HepG2 (cell line): ENCODE data around the gene PITRM1. TPM values are rescaled to one million over a fixed set of nuclear protein-coding genes. Genes with fewer than 3 reads are reported as not detected.

Experiments used
- ATRX ChIP-seq: sonication (generic); formaldehyde crosslinking; IDR thresholded peaks from 2 replicates; pipeline ENCODE4 v1.4.0; 2020; ENCODE audit warnings: missing genetic modification reagents, borderline replicate concordance
- DMAP1 ChIP-seq: IDR thresholded peaks from 2 replicates; pipeline ENCODE4 v1.6.1; 2016
- HDAC6 ChIP-seq: fragments of 200-600 bp; sonication (generic); IDR thresholded peaks from 2 replicates; pipeline ENCODE4 v1.7.0; 2017; ENCODE audit warnings: mild to moderate bottlenecking, antibody characterized with exemption, low read length, low read depth
- HNF4A ChIP-seq: sonication (generic); formaldehyde crosslinking; IDR thresholded peaks from 2 replicates; pipeline ENCODE4 v1.4.0; 2020; ENCODE audit warnings: missing genetic modification reagents
- HNRNPUL1 ChIP-seq: fragments of 200-400 bp; formaldehyde crosslinking; IDR thresholded peaks from 2 replicates; pipeline ENCODE4 v1.6.1; 2017; ENCODE audit warnings: low read depth, mild to moderate bottlenecking, low read length, moderate library complexity
- JUND ChIP-seq: sonication (generic); formaldehyde crosslinking; IDR thresholded peaks from 2 replicates; pipeline ENCODE4 v1.8.0; 2022; ENCODE audit warnings: mild to moderate bottlenecking, missing genetic modification reagents
- KLF6 ChIP-seq: IDR thresholded peaks from 2 replicates; pipeline ENCODE4 v1.8.0; 2016; ENCODE audit warnings: missing biosample characterization, missing genetic modification reagents
- MZF1 ChIP-seq: sonication (generic); formaldehyde crosslinking; IDR thresholded peaks from 2 replicates; pipeline ENCODE4 v1.8.1; 2023; ENCODE audit warnings: mild to moderate bottlenecking, missing genetic modification reagents, borderline replicate concordance
- NCOA2 ChIP-seq: sonication (generic); formaldehyde crosslinking; IDR thresholded peaks from 2 replicates; pipeline ENCODE4 v1.8.0; 2022; ENCODE audit warnings: inconsistent platforms
- SKI ChIP-seq: fragments of 450-650 bp; IDR thresholded peaks from one replicate; pipeline ENCODE4 v1.6.1; 2018; ENCODE audit warnings: mild to moderate bottlenecking; ENCODE audit not compliant: partially characterized antibody
- SRSF4 ChIP-seq: fragments of 200-400 bp; formaldehyde crosslinking; IDR thresholded peaks from one replicate; pipeline ENCODE4 v1.6.1; 2018; ENCODE audit warnings: mild to moderate bottlenecking, low read depth, low read length, moderate library complexity; ENCODE audit not compliant: poor library complexity, severe bottlenecking
- TP53 ChIP-seq: sonication (generic); formaldehyde crosslinking; conservative IDR thresholded peaks from 2 replicates; pipeline ENCODE4 v1.4.0; 2020; ENCODE audit warnings: missing genetic modification reagents
- ZFAT ChIP-seq: sonication (generic); formaldehyde crosslinking; conservative IDR thresholded peaks from 2 replicates; pipeline ENCODE4 v1.8.1; 2023; ENCODE audit warnings: missing genetic modification reagents, inconsistent platforms
- ZFP37 ChIP-seq: sonication (generic); formaldehyde crosslinking; IDR thresholded peaks from 2 replicates; pipeline ENCODE4 v1.4.0; 2020; ENCODE audit warnings: missing genetic modification reagents, borderline replicate concordance
- ZNF101 ChIP-seq: sonication (generic); formaldehyde crosslinking; IDR thresholded peaks from 2 replicates; pipeline ENCODE4 v1.4.0; 2020; ENCODE audit warnings: mild to moderate bottlenecking, low read depth, missing genetic modification reagents, borderline replicate concordance
- ZNF335 ChIP-seq: sonication (generic); formaldehyde crosslinking; IDR thresholded peaks from 2 replicates; pipeline ENCODE4 v1.4.0; 2020; ENCODE audit warnings: missing genetic modification reagents
- ZNF367 ChIP-seq: sonication (generic); formaldehyde crosslinking; IDR thresholded peaks from 2 replicates; pipeline ENCODE4 v1.4.0; 2020; ENCODE audit warnings: missing genetic modification reagents, borderline replicate concordance
- ZNF547 ChIP-seq: sonication (generic); formaldehyde crosslinking; IDR thresholded peaks from 2 replicates; pipeline ENCODE4 v1.5.1; 2020; ENCODE audit warnings: mild to moderate bottlenecking, missing genetic modification reagents
- polyA plus RNA-seq, 8 experiments: library from polyadenylated mRNA; depleted of rRNA in 3 of 8; stranded (reverse) in 7 of 8; unstranded in 1 of 8; fragments of >200 nt; fragmentation: Illumina TruSeq in 4 of 8; extraction: Trizol in 4 of 8; gene quantifications; 2 replicates each; pipeline versions ENCODE4 v1.2.1 to v1.2.3, GENCODE V29; 2011 to 2016; ENCODE audit warnings: low read depth in 4 of 8, missing spikeins in 1 of 8, mixed read lengths in 1 of 8; ENCODE audit not compliant: insufficient read depth in 1 of 8
- total RNA-seq, 5 experiments: library from RNA; depleted of rRNA; stranded (reverse); fragments of >200 nt; fragmentation: Illumina TruSeq; extraction: Trizol; gene quantifications; 2 replicates each; pipeline ENCODE4 v1.2.3, GENCODE V29; 2016; ENCODE audit warnings: low read depth in 1 of 5
- TF ChIP-seq, protein P1 (sequence below): sonication (generic); formaldehyde crosslinking; IDR thresholded peaks from 2 replicates; pipeline ENCODE4 v1.4.0; 2020; ENCODE audit warnings: mild to moderate bottlenecking, missing genetic modification reagents
- TF ChIP-seq, protein P2 (sequence below): sonication (generic); formaldehyde crosslinking; IDR thresholded peaks from 2 replicates; pipeline ENCODE4 v1.5.1; 2020; ENCODE audit warnings: missing genetic modification reagents, mild to moderate bottlenecking, borderline replicate concordance
- TF ChIP-seq, protein P3 (sequence below): IDR thresholded peaks from 2 replicates; pipeline ENCODE4 v1.6.1; 2016; ENCODE audit warnings: missing biosample characterization, missing genetic modification reagents, low read depth

The PITRM1 gene
- total and polyA plus RNA-seq, 2 of the 13 experiments (the other 11 are each of a cell fraction or from before 2014, with no cell fraction given) = 16.4 to 29.0 TPM

GRCh38 chr10:3172446-3173170 lies at the start of gene PITRM1 (continued):
- TF ChIP-seq ATRX = no peak
- no peak for TF ChIP-seq SRSF4
- TF ChIP-seq ZFAT = no peak
- no peak for TF ChIP-seq KLF6 (CRISPR knock-in tag)
- TF ChIP-seq HDAC6 = no peak
- peak; percentile 37 for TF ChIP-seq SKI
- no peak for TF ChIP-seq ZNF335 (CRISPR knock-in tag)
- TF ChIP-seq, protein P1, sequence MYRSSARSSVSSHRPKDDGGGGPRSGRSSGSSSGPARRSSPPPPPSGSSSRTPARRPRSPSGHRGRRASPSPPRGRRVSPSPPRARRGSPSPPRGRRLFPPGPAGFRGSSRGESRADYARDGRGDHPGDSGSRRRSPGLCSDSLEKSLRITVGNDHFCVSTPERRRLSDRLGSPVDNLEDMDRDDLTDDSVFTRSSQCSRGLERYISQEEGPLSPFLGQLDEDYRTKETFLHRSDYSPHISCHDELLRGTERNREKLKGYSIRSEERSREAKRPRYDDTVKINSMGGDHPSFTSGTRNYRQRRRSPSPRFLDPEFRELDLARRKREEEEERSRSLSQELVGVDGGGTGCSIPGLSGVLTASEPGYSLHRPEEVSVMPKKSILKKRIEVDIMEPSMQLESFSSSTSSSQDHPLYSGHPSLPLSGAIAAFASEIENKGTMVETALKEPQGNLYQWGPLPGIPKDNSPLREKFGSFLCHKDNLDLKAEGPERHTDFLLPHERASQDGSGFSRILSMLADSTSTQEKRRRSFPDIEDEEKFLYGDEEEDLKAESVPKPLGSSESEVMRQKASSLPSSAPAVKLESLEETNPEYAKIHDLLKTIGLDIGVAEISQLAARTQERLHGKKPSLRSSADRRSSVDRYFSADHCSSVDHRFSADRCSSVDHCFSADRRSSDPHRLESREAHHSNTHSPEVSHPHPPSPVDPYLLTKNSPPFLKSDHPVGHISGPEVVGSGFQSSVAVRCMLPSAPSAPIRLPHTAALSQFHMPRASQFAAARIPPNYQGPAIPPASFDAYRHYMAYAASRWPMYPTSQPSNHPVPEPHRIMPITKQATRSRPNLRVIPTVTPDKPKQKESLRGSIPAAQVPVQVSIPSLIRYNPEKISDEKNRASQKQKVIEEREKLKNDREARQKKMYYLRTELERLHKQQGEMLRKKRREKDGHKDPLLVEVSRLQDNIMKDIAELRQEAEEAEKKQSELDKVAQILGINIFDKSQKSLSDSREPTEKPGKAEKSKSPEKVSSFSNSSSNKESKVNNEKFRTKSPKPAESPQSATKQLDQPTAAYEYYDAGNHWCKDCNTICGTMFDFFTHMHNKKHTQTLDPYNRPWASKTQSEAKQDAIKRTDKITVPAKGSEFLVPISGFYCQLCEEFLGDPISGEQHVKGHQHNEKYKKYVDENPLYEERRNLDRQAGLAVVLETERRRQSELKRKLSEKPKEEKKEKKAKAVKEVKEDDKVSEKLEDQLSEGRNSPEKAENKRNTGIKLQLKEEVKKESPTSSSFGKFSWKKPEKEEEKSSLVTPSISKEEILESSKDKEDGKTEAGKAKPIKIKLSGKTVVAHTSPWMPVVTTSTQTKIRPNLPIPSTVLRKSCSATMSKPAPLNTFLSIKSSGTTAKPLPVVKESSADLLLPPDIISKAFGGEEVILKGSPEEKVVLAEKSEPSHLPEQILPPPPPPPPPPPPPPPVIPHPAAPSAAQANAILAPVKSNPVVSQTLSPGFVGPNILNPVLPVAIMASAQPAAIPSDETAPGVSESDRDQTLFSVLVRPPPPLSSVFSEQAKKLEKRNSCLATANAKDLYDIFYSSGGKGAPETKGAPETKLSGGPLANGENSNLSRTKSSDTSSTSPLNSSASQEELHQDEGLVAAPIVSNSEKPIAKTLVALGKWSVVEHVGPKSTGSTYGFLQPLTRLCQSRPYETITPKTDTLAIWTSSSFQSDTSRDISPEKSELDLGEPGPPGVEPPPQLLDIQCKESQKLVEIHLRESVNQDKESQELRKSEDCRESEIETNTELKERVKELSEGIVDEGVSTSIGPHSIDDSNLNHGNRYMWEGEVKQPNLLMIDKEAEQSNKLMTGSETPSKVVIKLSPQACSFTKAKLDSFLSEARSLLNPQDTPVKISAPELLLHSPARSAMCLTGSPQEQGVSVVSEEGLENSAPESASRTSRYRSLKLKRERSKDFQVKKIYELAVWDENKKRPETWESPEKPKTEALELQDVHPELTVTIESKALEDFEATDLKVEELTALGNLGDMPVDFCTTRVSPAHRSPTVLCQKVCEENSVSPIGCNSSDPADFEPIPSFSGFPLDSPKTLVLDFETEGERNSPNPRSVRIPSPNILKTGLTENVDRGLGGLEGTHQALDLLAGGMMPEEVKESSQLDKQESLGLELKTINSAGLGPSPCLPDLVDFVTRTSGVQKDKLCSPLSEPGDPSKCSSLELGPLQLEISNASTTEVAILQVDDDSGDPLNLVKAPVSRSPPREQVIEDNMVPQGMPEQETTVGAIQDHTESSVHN (CRISPR knock-in tag) = no peak
- TF ChIP-seq HNRNPUL1 = no peak
- no peak; the same call in 1 of the 2 replicates for TF ChIP-seq ZNF547 (CRISPR knock-in tag)
- no peak for TF ChIP-seq ZNF101 (CRISPR knock-in tag)
- TF ChIP-seq, protein P2, sequence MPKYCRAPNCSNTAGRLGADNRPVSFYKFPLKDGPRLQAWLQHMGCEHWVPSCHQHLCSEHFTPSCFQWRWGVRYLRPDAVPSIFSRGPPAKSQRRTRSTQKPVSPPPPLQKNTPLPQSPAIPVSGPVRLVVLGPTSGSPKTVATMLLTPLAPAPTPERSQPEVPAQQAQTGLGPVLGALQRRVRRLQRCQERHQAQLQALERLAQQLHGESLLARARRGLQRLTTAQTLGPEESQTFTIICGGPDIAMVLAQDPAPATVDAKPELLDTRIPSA = no peak
- TF ChIP-seq HNF4A (CRISPR knock-in tag) = no peak
- peak; percentile 69; the same call in 1 of the 2 replicates for TF ChIP-seq DMAP1 (CRISPR knock-in tag)
- no peak for TF ChIP-seq TP53 (CRISPR knock-in tag)
- TF ChIP-seq ZNF367 (CRISPR knock-in tag) = no peak; the same call in 1 of the 2 replicates
- 0 out of 2 replicates have a peak, but pooled peaks have one; percentile 13 for TF ChIP-seq ZFP37 (CRISPR knock-in tag)
- no peak for TF ChIP-seq JUND (CRISPR knock-in tag)
- TF ChIP-seq, protein P3, sequence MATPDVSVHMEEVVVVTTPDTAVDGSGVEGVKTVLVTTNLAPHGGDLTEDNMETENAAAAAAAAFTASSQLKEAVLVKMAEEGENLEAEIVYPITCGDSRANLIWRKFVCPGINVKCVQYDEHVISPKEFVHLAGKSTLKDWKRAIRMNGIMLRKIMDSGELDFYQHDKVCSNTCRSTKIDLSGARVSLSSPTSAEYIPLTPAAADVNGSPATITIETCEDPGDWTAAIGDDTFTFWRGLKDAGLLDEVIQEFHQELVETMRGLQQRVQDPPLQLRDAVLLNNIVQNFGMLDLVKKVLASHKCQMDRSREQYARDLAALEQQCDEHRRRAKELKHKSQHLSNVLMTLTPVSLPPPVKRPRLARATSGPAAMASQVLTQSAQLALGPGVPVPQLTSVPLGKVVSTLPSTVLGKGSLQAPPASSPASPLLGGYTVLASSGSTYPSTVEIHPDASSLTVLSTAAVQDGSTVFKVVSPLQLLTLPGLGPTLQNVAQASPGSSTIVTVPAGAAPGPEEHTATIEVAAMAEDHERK = peak; percentile 65
- TF ChIP-seq NCOA2 (CRISPR knock-in tag) = no peak
- no peak for TF ChIP-seq MZF1
